Stimulated activated CD8-positive, alpha-beta memory T cell treated with anti-CD3 and anti-CD28 coated beads, Interleukin-7, amount 100 ng/mL, for 24 hours (primary cell): ENCODE measurements around the gene PRC1.
"Not testable (repeated sequence)": the region's sequence is repeated elsewhere in the genome, so short reads cannot be mapped to it uniquely, and the experiment has no call there.

Experiments used
- DNase-seq: peaks from one replicate; pipeline ENCODE4 v3.0.0-alpha.2; 2020; ENCODE audit warnings: low read depth

Gene PRC1, protein sequence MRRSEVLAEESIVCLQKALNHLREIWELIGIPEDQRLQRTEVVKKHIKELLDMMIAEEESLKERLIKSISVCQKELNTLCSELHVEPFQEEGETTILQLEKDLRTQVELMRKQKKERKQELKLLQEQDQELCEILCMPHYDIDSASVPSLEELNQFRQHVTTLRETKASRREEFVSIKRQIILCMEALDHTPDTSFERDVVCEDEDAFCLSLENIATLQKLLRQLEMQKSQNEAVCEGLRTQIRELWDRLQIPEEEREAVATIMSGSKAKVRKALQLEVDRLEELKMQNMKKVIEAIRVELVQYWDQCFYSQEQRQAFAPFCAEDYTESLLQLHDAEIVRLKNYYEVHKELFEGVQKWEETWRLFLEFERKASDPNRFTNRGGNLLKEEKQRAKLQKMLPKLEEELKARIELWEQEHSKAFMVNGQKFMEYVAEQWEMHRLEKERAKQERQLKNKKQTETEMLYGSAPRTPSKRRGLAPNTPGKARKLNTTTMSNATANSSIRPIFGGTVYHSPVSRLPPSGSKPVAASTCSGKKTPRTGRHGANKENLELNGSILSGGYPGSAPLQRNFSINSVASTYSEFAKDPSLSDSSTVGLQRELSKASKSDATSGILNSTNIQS

DNA sequence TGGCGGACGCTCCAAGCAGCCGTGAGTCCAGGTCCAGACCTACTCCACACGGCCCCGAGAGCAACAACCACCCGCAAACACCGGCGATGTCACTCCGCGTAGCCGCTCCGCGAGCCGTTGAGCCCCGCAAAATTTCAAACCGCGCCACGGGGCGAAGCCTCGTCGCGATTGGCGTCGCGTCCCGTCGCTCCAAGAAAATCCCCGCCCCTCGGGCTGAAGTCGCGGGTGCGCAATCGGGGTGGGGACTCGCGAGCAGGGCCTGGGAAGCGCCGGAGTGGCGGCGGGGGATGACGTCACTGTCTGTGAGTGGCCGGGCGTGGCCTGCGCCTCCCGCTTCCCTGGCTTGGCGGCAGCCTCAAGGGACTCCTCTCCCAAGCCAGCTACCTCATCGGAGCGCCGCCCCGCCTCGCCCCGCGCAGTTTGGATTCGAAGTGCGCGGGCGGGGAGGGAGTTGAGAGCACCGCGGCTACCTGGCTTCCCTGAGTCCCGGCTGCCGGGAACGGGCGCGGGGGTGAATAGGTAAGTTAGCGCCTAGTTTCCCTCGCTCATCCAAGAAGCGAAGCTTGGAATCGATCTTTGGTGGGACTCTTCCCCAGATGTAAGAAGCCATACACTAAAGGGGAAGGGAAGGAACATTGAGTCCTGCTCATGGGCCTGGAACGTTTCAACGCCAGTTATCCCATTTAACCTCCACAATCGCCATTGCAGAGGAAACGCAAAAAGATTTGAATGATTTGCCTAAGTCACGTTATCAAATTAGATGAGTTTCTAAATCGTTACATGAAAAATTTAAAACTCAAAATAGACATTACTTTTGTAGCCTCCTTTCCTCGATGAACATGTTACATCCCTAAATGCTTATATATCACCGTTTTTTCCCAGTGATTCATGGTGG lies at the start of gene PRC1:
Gene PRC1, minus strand, starts transcription at position 119 of the 895 bp plus-strand sequence. Its CDS starts 118 bp downstream, at position 1.
- DNase-seq = peak; percentile 95

DNA sequence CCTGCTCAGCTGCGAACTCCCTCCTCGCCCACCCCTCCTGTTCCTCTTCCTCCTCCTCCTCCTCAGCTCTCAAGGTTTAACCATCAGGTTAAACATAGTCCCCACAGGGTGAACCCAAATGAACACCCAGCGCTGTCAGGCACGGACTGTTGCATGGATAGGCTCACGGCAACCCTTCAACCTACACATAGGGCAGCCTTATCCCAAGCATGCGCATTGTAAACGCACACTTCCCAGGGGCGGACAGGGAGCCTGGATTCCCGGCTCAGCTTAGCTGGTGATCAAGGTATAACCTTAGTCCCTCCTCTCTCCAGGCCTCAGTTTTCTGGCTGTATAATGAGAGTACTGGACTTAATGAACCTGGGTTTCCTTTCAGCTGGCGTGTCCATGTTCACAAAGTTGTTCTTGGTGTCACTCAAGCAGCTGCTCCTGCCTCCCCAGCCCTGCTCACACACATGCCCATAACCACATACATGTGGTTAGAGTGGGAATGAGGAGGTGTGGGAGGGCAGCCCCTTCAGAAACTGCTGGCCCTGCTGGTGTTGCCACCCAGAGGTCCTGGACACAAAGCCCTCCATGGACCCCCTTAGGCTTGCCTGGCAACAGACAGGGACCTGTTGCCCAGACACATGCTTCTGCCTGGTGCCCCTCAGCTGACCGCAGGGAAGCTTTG lies 49.0 kb upstream of the PRC1 start:
- no peak for DNase-seq

DNA sequence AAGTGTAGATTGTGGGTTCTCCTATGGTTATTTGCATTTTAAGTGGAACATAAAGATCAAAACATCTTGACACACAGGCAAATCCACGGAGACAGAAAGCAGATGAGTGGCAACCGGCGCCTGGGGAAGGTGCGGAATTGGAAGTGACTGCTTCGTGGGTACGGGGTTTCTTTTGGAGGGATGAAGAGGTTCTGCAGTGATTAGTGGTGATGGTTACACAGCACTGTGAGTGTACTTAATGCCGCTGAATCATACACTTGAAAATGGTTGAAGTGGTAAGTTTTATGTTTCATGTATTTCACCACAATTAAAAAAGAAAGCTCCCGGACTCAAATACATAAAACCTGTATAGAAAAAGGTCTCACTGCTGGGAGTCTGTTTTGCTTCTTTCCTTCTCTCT lies 46.5 kb upstream of the PRC1 start:
- no peak for DNase-seq

DNA sequence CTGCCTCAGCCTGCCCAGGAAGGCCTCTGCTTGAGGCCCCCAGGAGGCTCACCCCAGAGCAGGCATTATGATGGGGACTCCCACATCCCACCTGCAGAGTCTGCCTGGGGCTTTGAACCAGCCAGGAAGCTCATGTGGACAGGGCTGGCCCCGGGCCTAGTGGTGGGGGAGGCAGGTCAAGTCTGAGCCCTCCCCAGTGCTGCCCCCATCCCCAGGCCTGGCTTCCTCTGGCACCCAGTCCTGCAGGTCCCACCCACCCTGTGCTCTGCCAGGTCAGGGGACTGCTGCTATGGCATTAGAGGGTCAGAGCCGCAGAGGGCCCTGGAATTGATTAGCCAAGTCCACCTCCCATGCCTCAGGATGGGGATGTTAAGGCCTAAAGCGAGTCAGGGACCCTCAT lies 45.7 kb upstream of the PRC1 start:
- DNase-seq = no peak

DNA sequence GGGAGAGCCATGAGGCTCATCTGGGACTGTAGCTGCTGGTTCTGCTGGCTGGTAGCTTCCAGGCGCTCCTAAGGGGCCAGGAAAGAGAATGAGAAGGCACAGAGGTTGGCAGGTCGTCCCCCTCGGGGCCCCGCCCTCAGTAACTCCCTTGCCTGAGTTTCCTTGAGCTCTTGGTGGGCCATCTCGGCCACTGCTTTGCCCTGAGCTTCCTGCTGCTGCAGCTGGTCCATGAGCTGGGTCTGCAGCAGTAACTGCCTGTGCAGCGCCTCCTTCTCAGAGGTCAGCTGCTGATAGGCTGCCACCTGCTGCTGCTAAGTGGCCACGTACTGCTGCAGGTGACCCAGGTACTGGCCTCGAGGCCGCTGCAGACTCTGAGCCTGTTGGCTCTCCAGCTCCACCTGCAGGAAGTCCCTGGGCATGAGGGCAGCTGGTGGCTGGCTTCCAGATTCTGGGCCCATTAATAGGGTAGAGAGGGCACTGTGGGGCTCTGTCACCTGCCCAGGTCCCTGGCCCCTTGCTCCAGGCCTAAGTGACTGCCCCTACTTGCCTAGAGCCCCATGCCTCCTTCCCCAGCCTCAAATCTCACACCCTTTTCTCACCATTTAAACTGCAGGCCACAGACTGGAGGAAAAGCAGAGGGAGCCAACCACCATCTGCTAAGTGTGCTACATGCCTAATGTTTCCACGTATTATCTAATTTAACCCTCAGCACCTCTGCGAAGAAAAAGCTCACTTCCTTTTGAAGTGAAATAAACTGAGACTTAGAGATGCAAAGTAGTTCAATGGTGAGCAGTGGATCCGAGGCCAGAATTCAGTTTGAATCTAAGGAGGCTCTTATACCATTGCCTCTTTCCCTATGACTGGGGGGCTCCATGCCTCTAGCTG lies 38.8 kb upstream of the PRC1 start:
- DNase-seq = no peak

DNA sequence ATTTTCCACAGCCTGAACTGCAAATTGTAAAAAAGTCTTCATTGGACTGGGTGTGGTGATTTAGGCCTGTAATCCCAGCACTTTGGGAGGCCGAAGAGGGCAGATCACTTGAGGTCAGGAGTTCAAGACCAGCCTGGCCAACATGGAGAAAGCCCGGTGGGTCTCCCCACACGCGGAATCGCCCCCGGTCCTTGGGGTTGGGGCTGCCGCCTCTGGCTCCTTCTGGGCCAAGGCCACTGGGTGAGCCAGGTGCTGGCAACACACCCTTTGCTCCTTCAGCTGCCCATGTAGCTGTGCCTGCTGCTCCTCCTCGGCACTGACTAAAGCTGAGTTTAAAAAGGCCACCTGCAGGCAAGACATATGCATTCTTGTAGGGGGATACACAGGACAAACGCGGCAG lies 37.5 kb upstream of the PRC1 start:
- no peak for DNase-seq

DNA sequence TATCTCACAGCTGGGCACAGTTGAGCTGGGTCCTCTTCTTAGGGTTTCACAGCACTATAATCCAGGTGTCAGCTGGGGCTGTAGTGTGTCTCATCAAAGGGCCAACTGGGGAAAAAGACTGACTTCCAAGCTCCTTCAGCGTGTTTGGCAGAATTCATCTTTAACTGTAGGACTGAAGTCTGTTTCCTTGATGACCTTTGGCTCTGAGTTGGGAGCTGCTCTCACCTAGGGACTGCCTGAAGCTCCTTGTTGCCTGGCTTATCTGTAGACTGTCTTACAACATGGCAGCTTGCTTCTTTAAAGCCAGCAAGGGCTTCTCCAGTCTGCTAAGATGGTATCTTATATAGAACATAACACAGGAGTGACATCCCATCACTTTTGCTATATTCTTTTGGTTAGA lies 33.3 kb upstream of the PRC1 start:
- no peak for DNase-seq

DNA sequence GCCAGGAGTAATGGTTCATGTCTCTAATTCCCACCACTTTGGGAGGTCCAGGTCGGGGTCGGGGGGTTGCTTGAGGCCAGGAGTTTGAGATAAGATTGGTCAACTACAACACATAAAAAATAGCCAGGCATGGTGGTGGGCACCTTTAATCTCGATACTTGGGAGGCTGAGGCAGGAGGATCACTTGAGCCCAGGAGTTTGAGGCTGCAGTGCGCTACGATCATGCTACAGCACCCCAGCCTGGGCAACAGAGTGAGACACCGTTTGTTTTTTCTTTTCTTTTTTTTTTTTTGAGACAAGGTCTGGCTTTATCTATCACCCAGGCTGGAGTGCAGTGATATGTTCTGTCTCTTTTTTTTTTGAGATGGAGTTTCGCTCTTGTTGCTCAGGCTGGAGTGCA lies 29.4 kb upstream of the PRC1 start:
- DNase-seq = no peak

DNA sequence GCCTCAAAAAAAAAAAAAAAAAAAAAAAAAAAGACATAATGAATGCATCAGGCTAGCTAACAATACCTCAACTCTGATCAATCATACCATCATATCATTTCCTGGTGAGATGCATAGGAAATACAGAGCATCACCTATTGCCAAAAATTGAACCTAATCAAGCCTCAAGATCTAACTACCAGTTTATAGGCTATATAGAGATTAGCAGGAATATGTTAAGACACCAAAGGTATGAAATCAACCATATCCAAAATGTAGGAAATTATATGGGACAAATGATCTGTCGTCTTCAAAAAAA lies 28.4 kb upstream of the PRC1 start:
- DNase-seq = no peak

DNA sequence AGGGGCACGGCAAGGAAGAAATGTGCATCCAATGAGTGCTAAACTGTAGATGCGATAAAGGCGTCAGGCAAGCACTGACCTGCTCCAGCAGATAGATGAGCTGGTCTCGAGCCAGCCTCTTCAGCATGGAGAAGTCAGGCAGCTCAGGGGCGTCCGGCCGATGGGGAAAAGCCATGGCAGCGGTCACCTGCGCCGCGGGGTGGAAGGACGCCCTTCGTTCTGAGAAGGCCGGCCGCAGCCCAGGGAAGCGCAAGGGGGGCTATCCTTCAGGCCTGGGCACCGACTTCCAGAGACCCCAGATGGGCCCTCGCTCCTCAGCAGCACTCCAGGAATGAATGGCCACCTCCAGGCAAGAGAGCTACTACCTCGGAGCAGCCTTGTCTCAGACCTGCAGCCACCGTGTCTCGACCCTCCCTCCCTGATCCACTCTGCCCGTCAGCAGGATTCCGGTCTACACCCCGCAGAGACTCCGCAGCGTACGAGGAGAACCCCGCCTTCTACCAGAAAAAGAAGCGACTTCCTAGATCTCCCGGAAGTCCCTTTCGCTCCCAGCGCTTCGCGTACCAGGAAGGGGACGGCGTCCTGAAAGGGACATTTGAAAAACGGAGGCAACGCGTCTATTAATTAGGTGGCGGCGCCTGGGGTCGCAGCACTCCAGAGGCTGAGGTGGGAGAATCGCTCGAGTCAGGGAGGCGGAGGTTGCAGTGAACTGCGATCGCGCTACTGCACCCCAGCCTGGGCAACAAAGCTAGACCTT lies 27.9 kb upstream of the PRC1 start, which contains the start of gene VPS33B:
Gene VPS33B, minus strand, starts transcription at position 520 of the 757 bp plus-strand sequence. Its CDS starts 345 bp downstream, at position 175.
- peak; percentile 52 for DNase-seq

DNA sequence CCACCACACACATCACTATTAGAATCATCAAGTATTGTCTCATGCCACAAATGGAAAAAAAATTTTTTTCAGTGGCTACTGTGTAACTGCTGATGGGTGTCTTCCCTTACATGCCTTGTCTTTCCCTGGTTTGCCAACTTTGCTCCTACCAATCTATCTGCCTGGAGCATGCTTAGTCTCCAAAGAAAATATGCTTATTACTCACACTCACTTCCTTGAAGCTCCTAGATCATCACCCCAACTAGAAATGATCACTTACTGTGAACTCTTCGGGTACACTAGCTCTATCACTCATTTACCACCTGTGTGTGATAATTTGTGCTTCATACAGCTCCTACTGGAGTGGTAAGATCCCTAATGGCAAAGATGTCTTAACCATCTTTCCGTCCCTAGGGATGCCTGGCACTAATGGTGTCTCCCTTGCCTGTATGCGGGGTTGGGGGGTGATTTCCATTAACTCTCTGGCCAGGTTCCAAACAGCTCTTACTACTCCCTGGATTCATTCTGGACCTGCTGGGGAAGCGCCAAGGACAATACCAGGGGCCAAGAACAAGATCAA lies 27.3 kb upstream of the PRC1 start:
- no peak for DNase-seq

DNA sequence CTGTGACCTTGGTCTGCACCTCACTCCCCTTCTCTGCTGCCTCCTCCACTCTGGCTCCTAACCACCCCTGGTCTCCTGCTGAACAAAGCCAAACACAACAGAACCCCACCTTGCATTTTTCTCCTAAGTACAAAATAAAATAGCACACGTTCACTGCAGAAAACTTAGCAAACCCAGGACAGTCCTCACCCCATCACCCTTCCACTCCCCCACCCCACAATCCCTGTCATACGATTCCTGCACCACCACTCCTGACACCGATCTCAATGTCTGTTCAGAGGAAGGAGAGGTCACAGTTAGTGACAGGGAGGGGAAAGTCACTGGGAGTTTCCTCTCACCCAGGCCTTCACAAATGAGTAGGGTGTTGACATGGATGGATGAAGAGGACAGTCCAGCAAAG lies 23.8 kb upstream of the PRC1 start:
- no peak for DNase-seq

DNA sequence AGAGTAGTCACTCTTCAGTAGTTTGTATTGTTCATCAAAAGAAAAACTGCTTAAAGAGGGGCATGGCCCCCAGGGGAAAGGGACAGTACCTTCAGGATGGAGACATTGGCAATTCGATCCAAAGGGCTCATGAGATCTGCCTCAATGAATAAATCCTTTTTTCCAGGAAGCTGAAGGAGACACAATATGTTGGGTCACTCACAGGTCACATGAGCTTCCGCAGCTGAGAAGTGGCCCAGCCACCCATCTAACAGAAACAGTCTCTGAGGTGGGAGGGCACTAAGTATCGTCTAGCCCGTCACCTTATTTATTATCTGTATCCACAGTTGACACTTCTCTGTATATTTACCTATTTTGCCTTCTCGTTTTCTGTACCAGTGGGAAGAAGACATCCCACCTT lies 23.4 kb upstream of the PRC1 start:
- no peak for DNase-seq

DNA sequence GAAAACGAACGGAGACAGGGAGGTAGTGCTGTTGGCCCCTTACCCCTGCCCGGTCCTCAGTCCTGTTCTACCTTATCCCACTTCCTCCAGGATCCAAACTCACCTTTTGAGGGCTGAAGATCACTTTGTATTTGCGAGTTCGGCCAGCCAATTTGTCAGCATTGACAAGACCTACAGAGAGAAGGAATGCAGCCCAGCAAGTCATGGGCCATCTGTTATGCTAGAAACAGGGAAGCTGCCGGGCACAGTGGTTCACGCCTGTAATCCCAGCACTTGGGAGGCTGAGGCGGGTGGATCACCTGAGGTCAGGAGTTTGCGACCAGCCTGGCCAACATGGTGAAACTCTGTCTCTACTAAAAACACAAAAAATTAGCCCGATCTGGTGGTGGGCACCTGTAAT lies 19.4 kb upstream of the PRC1 start:
- DNase-seq = not testable (repeated sequence)

DNA sequence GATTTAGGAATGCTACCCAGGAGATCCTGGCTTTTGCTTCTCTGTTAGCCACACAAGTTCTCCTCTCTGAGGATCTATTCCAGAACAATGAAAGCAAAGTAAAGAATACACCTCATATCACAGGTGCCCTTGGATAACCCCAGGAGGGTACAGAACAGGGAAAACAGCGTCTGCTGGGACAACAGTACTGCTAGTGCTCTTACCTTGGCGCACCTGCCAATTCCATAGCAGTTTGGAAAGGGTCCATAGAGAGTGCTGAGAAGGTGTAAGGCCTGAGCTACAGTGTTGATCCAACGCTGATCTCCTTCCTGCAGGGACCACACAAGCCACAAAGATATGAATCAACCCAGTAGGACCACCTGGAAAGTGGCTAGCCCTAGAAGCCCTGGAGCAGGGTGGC lies 12.9 kb upstream of the PRC1 start:
- DNase-seq = no peak

DNA sequence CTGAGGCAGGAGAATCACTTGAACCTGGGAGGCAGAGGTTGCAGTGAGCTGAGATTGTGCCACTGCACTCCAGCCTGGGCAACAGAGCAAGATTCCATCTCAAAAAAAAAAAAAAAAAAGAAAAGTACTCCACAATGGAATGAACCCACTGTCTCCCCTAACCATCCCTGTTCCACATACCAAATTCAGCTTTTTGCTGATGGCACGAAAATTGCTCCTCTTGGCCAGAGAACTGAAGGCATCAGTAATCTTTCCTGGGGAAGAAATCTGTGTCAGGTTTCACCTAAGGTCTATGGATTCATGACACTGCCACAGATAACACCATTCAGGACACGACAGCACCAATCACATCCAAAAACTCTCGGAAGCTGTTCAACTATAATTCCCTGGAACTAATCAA lies 6.9 kb upstream of the PRC1 start:
- DNase-seq = no peak

DNA sequence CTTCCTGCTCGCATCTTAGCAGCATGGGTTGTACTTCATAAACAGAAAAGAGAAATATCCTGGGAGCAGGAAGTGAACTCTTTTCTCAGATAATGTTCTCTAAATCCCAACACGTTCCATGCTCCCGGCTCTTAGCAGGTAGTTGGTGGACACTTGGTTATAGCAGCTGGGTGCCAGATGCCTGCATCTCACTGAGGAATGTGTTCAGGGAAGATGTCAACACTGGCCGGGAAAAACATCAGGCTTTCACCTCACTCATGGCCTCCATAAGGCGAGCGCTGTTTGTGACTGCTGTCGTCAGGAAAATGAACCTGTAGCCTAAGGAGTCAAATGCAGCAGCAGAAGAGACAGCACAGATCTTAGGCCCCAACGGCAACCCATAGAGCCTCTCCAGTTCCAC lies 4.4 kb upstream of the PRC1 start:
- DNase-seq = no peak

DNA sequence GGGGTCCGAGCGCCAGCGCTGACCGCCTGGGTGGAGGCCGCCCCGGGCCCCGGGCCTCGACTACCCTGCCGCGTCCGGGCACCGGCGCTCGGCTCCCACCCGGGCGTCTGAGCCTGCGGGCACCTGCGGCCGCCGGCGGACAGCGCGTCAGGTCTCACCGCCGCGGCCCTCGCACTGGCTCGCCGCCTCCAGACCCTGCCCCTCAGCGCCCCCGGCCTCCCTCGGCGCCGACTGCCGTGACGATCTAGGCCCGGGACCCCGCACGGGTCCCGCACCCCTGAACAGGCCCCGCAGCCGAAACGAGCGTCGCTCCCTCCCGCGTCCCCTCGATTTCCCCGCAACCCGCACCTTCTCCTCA lies 297 bp downstream of the PRC1 start:
- no peak for DNase-seq

DNA sequence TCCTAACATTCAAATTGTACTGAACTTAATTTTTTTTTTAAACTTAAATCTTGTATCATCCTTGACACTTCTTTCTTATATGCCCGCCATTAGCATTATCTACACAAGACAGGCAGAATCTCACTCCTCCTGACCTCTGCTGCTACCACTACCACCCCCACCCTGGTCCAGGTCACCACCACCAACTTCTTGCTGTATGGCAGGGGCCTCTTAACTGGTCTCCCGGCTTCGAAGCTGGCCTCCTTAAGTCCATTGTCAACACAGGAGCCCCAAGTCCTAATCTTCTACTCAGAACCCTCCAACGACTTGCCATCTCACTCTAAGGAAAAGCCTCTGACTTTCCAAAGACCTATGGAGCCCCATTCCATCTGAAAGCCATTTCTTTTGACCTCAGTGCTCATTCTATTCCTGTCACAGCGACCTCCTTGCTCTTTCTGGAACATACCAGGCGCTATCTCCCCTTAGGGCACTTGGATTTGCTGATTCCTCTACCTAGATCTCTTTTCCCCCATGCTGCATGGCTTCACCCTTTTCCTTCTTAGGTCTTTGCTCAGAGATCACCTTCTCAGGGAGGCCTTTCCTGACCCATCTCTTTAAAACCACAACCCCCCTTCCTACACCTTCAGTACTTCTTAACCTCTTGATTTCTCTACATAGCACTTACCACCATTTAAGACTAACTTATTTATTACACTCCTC lies 2.6 kb downstream of the PRC1 start:
- no peak for DNase-seq

DNA sequence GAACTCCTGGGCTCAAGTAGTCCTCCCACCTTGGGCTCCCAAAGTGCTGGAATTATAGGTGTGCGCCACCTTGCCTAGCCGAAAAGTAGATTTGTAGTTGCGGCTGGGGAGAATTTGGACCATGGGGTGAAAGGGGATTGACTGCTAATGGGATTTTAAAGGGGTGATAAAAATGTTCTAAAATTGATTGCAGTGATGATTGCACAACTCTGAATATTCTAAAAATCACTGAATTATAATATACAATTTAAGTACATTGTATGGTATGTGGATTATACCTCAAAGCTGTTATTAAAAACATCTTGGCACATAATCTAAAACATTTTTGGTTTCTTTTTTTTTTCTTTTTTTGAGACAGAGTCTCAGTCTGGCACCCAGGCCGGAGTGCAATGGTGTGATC lies 3.9 kb downstream of the PRC1 start:
- DNase-seq = no peak
